HT-29 (cell line): ENCODE results near the gene F7. TPM values are rescaled to one million over a fixed set of nuclear protein-coding genes. Genes with fewer than 3 reads are reported as not detected.

Source experiments
- DNase-seq: peaks from one replicate; pipeline ENCODE4 v3.0.0-alpha.2; 2015; ENCODE audit warnings: low spot score
- total RNA-seq: library from RNA; depleted of rRNA; stranded (reverse); fragments of >200 nt; shearing (Covaris generic); gene quantifications from 2 replicates; pipeline ENCODE4 v1.2.3, GENCODE V29; 2014

F7 gene
- total RNA-seq, 1 experiment from 2014 or later = not detected

DNA sequence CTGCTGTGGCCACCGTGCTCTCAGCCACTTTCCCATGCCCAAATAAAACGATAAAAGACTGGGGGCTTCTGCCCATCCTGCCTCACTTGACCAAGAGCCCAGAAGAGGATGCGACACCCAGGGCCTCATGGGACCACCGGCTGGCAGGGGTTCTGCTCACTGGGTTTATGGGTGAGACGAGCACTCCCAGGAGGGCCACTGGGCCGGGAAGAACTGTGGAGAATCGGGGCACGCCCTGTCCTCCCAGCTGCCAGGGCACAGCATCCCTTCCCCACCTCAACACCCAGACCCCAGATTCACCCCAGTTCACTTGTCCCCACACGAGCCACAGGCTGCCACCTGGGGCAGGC, 12.3 kb downstream of the F7 start:
- DNase-seq = no peak

DNA sequence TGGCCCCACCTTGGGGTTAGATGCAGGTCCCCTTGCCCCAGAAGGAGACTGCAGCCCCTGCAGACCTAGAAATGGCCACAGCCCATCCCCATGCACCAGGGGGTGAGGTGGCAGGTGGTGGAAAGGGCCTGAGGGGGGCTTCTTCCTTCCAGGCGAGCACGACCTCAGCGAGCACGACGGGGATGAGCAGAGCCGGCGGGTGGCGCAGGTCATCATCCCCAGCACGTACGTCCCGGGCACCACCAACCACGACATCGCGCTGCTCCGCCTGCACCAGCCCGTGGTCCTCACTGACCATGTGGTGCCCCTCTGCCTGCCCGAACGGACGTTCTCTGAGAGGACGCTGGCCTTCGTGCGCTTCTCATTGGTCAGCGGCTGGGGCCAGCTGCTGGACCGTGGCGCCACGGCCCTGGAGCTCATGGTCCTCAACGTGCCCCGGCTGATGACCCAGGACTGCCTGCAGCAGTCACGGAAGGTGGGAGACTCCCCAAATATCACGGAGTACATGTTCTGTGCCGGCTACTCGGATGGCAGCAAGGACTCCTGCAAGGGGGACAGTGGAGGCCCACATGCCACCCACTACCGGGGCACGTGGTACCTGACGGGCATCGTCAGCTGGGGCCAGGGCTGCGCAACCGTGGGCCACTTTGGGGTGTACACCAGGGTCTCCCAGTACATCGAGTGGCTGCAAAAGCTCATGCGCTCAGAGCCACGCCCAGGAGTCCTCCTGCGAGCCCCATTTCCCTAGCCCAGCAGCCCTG, 12.8 kb downstream of the F7 start:
- DNase-seq = no peak

DNA sequence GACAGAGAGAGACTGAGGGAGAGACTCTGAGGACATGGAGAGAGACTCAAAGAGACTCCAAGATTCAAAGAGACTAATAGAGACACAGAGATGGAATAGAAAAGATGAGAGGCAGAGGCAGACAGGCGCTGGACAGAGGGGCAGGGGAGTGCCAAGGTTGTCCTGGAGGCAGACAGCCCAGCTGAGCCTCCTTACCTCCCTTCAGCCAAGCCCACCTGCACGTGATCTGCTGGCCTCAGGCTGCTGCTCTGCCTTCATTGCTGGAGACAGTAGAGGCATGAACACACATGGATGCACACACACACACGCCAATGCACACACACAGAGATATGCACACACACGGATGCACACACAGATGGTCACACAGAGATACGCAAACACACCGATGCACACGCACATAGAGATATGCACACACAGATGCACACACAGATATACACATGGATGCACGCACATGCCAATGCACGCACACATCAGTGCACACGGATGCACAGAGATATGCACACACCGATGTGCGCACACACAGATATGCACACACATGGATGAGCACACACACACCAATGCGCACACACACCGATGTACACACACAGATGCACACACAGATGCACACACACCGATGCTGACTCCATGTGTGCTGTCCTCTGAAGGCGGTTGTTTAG, 13.7 kb downstream of the F7 start:
- DNase-seq = no peak

DNA sequence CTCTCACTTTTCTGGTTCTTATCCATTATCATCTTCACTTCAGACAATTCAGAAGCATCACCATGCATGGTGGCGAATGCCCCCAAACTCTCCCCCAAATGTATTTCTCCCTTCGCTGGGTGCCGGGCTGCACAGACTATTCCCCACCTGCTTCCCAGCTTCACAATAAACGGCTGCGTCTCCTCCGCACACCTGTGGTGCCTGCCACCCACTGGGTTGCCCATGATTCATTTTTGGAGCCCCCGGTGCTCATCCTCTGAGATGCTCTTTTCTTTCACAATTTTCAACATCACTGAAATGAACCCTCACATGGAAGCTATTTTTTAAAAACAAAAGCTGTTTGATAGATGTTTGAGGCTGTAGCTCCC, 14.2 kb downstream of the F7 start:
- DNase-seq = no peak

- no peak for DNase-seq
These were observed 14.9 kb downstream of the F7 start for GRCh38 chr13:113120300-113121182.

DNA sequence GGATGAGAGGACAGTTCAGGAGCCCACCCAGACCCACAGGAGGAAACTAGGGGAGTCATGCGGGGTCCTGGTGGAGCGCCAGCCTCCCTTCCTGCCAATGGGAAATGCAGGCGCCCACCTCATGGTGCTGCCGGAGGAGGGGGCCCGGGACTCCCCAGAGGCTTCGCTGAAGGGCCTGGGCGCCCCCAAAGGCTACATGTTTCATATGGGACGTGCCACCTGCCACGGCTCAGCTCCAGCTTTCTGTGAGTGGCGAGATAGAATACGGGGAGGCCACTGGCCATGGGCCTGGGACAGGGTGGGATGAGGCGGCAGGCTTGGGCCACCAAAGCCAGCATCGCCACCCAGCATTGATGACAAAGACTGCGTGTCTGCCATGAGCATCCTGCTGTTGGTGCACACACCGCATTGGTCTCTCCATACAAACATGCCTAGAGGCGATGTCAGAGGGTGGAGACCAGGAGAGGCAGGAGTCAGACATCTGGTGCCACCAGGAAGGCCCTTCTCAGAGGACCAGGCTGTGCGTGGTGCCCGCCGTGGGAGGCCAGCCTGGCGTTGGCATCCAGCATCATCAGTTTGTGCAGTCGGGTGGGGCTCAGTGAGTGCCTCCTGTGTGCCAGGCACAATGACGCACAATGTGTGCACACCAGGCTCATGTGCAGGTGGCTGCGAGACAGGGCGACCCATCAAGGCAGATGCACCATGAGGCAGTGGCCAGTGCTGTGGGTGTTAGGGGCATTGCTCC, 15.8 kb downstream of the F7 start:
- no peak for DNase-seq

DNA sequence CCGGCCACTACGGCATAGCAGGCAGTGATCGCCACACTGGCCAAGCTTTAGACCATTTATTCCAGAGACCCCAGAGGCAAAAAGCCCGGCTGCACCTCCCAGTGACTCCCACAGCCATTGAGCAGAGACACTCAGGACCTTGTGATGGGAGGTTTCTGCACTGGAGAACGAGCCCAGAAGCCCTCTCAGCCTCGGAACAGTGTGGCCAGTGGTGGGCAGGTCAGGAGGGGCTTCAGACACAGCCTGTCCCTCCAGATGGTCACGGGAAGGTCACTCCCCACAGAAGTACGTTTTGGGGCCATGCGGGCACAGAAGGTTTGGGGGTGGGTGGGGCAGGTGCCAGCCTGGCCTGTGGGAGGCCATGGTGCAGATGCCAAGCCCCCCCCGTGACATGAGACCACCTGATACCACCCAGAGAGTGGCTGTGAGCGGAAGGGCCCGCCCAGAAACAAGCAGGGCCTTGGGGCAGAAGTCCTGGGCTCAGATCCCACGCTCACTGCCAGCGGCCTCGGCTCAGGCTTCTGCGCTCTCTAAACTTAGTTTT, 16.4 kb downstream of the F7 start:
- DNase-seq = no peak

GRCh38 chr13:113122550-113123225, 17.1 kb downstream of the F7 start, which contains the start of gene F10:
Gene F10, plus strand, starts transcription at chr13:113122799. Its CDS starts 57 bp downstream, at chr13:113122856.
- DNase-seq = peak; percentile 42

DNA sequence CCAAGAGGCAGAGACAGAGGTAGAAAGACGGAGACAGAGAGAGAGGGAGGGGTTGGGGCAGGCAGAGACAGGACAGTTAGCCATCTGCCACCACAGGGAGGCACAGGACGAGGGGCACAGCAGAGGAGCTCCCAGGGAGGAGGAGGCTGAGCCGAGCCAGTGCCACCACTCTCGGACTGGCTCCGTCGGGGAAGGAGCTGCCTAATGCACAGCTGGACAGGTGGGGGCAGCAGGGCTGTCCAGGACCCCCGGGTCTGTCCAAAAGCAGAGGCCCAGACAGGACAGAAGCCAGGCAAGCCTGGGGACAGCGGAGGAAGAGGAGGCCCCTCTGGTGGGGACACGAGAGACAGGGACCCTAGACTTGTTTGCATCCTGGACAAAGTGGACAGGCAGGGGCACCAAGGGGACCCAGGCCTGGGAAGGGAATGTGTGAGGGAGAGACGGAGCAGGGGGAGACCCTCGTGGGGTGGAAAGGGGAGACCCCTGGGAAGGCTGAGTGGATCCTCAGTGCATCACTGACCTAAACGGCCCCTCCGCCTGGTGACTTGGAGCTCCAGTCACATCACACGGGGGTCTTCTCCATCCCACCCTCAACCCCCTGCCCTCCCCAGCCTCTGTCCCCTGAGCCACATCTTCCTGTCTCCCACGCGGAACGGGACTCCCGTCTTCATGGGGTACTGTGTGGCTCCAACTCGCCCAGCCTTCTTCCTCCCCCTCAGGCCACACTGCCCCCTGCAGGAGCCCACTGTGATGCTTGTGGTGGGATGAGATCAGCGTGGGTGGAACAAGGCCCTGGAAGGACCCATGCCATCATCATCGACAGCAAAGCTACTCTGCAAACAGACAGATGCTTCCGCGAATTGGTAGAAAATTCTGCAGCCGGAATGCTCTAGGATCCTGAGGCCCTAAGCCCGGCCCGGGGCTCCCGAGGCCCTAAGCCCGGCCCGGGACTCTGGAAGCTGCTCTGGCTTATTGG, 17.9 kb downstream of the F7 start:
- DNase-seq = no peak

DNA sequence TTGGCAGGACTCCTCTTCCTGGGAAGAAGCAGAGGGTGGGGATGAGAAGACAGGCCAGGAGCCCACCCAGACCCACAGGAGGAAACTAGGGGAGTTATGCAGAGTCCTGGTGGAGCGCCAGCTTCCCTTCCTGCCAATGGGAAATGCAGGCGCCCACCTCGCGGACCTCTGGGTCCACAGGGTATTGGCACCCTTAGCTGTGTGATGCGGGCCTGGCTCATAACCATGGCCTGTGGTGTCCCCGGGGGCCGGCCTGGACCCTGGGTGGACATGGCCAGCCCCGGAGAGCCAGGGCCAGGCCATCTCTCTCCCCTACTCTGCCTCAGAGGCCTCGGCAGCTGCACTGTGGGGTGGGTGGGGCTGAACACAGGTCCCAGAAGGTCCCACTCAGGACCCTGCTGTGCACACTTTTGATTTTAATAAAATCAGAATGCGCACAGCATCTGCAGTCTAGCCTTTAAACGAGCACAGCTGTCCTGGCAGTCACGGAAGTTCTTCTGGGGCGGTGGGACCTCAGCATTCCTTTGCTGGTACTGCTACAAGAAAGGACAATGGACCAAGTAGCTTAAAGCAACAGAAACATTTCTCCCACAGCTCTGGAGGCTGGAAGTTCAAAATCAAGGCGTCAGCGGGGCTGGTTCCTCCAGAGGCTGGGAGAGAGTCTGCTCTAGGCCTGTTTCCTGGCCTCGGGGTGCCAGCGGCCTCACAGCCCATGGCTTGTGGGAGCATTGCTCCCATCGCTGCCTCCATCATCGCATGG, 18.8 kb downstream of the F7 start:
- DNase-seq = no peak

DNA sequence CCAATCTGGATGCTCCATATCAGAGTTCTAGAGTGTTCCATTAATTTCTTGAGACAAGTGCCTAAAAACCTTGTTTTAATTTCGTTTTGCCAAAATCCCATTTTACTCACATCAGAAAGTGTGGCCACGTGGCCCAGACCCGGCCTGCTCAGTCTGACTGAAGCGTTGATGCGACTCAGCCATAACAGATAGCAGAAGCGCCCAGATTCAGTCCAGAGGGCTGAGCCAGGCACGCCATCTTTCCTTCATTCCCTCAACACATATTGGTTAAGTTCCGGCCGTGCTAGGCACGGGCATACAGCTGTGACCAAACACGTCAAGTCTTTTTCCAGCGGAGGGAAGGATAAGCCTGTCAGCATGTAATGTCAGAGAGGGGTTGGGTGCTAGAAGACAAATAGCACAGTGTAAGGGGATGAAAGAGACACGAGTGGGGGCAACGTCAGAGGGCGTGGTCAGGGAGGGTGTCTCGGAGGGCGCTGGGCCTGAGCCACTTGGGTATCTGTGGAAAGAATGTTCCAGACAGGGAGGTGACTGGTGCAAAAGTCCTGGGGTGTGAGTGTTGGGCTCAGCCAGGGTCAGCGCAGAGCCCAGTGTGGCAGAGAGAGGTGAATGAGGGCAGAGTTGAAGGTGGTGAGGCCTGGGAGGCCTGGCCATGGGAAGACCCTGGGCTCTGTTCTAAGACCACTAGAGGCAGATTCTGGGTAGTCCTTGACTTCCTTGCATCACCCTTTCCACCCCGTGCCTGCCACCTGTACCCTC, 20.1 kb downstream of the F7 start:
- DNase-seq = no peak

DNA sequence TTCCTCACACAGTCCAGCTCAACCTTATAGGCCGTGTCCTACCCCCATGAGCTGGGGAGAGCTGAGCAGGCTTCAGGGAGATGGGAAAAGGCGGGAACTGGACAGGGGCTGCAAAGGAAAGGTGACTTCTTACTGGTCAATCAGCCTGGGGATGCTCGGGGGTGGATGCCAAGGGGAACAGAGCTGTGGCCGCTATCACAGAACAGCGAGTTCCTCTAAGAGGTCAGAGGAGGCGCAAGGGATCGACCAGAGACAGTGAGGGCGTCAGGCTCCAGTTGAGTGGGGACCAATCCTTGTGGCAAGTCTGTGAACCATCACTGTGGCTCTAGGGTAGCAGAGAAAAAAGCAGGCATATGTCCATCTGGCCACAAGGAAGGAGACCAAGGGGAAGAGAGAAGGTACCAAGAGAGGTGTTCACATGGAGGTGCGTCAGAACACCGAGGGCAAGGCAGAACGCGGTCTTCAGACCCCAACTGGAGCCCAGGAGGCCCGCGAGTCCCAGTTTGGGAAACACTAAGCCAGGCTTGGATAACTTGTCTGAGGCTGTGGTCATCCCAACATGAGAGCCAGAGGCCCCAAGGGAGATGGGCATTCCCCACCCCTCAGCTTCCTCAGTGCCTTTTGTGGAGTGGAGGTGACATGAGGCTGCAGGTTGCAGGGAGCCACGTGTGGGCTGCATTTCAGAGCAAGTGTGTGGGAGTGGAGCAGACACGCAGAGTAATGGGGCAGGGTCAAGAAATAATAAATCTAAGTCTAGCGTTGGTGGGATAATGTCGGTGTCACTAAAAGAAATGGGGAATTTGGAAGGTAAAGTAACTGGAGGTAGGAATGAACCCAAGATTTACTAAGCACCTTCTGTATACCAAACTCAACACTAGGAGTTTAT, 20.9 kb downstream of the F7 start:
- DNase-seq = no peak

GRCh38 chr13:113129480-113129879, 23.9 kb downstream of the F7 start:
- no peak for DNase-seq

DNA sequence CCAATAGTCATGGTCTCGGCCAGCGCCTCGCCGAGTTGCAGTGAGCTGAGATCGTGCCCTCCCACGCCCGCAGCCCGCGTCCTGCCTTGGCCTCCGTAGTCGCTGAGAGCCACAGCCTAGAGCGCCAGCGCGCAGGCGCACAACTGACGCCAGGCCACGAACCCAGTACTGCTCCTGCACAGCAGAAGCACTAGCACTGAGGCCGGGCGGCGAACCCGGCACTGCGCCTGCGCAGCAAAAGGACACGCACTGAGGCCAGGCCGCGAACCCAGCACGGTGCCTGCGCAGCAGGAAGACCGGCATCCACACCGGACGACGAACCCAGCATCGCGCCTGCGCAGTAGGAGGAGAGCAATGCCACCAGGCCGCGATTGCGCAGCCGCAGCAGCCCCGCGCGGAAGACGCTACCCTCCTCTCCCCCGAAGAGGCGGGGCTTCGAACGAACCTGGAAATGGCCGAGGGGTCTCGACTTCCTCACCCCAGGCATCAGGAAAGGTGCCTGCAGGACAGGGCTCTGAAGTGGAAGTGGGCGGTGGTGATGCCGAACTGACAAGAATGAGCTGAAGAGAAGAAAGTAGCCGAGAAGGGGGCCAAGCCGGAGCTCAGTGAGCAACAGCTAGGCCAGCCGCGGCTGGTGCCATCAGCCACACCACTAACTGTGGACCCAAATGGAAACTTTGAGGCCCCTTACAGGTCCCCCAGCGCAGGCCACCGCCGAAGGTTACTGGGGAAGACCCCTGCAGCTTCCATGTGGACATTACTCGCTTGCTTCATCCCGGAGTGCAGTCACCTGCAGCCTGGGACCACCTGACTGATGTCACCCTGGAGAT, 24.5 kb downstream of the F7 start:
- DNase-seq = no peak

DNA sequence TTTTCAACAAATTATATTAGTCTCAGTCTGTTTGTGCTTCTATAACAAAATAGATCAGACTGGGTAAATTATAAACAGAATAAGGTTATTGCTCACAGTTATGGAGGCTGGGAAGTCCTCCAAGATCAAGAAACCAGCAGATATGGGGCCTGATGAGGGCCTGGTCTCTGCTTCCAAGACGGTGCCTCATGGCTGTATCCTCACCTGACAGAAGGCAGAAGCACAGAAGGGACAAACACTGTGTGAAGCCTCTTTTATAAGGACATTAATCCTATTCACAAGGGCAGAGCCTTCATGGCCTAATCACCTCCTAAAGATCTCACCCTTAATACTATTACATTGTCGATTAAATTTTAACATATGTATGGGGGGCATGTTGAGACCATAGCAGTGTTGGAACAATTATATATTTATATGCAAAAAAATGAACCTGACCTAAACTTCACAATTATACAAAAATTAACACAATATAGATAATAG, 29.7 kb downstream of the F7 start:
- no peak for DNase-seq

DNA sequence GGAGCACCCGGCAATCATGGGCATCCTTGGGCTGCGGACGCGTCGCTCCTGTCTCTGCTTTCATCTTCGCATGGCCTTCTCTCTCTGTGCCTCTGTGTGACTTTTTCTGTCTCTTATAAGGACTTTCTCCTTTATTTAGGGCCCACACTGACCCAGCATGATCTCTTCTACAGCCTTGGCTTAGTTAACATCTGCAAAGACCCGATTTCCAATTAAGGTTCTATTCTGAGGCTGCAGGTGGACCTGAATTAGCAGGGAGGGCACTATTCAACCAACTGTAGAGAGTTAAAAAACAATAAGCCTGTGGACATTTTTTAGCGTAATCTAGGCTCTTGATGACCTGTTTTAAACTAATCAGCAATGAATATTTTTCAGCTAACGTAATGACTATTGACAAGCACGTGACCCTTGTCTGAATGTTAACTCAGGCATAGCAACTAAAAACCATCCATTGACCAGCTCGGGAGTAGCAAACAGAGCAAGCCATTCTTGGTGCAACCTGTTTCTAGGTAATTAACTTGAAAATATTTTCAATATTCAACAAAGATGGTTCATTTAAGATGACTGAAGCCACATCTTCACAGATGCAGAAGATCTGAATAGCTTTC, 32.2 kb downstream of the F7 start:
- DNase-seq = no peak
